Breast epithelium (tissue), 4 donors: Measurements from ENCODE around the gene TAF11L2. TPM values are rescaled to one million over a fixed set of nuclear protein-coding genes. Genes with fewer than 3 reads are reported as not detected.
"Not testable (repeated sequence)": the region's sequence is repeated elsewhere in the genome, so short reads cannot be mapped to it uniquely, and the experiment has no call there.

Source experiments
- DNase-seq, 2 donors: peaks; one replicate each; pipeline ENCODE4 v3.0.0-alpha.2; 2019; ENCODE audit warnings: low spot score in 2 of 2
- H3K27ac ChIP-seq, 2 donors: fragments of 200-600 bp; sonication (generic) in 1 of 2; one replicate each; pipeline ENCODE4 v1.5.1; 2016 to 2019; ENCODE audit warnings: mild to moderate bottlenecking in 1 of 2
- H3K27me3 ChIP-seq, 2 donors: fragments of 200-600 bp; sonication (generic) in 1 of 2; one replicate each; pipeline versions ENCODE4 v1.5.1 to v1.6.0; 2017 to 2019; ENCODE audit warnings: control low read depth in 1 of 2, mild to moderate bottlenecking in 1 of 2
- H3K36me3 ChIP-seq: fragments of 200-600 bp; one replicate; pipeline ENCODE4 v1.5.1; 2019
- H3K4me1 ChIP-seq, 2 donors: fragments of 200-600 bp; sonication (generic); one replicate each; pipeline ENCODE4 v1.5.1; 2016 to 2019; ENCODE audit warnings: control low read depth in 1 of 2
- H3K4me3 ChIP-seq, 3 donors: fragments of 200-600 bp; sonication (generic); 1 replicate in 2 of 3; 2 replicates in 1 of 3; pipeline ENCODE4 v1.5.1; 2016 to 2019; ENCODE audit warnings: mild to moderate bottlenecking in 3 of 3, moderate library complexity in 2 of 3
- H3K9me3 ChIP-seq, 2 donors: fragments of 200-600 bp; sonication (generic) in 1 of 2; one replicate each; pipeline ENCODE4 v1.5.1; 2016 to 2019; ENCODE audit warnings: control low read depth in 1 of 2
- POLR2A ChIP-seq: fragments of 450-650 bp; IDR thresholded peaks from one replicate; pipeline ENCODE4 v1.6.1; 2016; ENCODE audit warnings: antibody characterized with exemption, mild to moderate bottlenecking, moderate library complexity
- POLR2AphosphoS5 ChIP-seq, 3 donors: sonication (generic); formaldehyde crosslinking; IDR thresholded peaks; one replicate each; pipeline ENCODE4 v1.6.1; 2017; ENCODE audit warnings: antibody characterized with exemption in 3 of 3
- intact Hi-C: fragments of 100-400 bp; cut with DNase I; formaldehyde crosslinking; loops from one replicate; pipeline ENCODE4 v1.15.1; 2023; ENCODE audit warnings: low total_unique reads
- total RNA-seq, 3 donors: library from RNA; depleted of rRNA; stranded (reverse); fragments of >200 nt; gene quantifications; one replicate each; pipeline ENCODE4 v1.1.0, GENCODE V29; 2016
- TF ChIP-seq, protein P1 (sequence below), 3 donors: fragments of 450-650 bp; IDR thresholded peaks; one replicate each; pipeline ENCODE4 v1.5.1; 2016 to 2017; ENCODE audit warnings: antibody characterized with exemption in 3 of 3, mild to moderate bottlenecking in 3 of 3, moderate library complexity in 3 of 3

Gene TAF11L2
- total RNA-seq, 3 donors from 2014 or later, result not detected

DNA sequence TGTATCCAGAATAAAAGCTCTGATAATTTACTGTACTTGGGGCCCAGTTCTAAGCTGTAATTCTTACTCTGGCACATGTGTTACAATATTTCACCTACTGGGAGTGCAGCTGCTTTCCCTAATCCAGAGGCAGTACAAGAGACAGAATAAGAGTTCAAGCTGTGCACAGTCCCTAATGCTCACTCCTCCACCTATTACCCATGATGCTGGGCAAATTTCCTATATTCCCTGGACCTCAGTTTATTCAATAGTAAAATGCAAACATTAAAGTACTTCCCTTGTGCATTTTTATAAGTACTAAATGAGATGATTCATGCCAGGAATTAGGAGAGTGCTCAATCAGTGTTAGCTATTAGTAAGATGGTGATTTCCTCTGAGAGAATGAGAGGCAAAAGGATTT, 28.0 kb upstream of the TAF11L2 start:
- H3K27me3 ChIP-seq, result no peaks in the 10 kb centered on the region
- H3K4me1 ChIP-seq, result no peaks in the 10 kb centered on the region
- no peaks in the 10 kb centered on the region for H3K36me3 ChIP-seq
- intact Hi-C loops, result no loop called here
- no peak overlapping the region for H3K4me3 ChIP-seq
- H3K27ac ChIP-seq, result no peak overlapping the region
- no peaks in the 10 kb centered on the region for H3K9me3 ChIP-seq
- TF ChIP-seq POLR2AphosphoS5 (IDR thresholded peaks at IDR 0.05), result no peak
- TF ChIP-seq, protein P1, sequence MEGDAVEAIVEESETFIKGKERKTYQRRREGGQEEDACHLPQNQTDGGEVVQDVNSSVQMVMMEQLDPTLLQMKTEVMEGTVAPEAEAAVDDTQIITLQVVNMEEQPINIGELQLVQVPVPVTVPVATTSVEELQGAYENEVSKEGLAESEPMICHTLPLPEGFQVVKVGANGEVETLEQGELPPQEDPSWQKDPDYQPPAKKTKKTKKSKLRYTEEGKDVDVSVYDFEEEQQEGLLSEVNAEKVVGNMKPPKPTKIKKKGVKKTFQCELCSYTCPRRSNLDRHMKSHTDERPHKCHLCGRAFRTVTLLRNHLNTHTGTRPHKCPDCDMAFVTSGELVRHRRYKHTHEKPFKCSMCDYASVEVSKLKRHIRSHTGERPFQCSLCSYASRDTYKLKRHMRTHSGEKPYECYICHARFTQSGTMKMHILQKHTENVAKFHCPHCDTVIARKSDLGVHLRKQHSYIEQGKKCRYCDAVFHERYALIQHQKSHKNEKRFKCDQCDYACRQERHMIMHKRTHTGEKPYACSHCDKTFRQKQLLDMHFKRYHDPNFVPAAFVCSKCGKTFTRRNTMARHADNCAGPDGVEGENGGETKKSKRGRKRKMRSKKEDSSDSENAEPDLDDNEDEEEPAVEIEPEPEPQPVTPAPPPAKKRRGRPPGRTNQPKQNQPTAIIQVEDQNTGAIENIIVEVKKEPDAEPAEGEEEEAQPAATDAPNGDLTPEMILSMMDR (IDR thresholded peaks at IDR 0.05), result no peak
- no peak for TF ChIP-seq POLR2A
- no peak for DNase-seq

DNA sequence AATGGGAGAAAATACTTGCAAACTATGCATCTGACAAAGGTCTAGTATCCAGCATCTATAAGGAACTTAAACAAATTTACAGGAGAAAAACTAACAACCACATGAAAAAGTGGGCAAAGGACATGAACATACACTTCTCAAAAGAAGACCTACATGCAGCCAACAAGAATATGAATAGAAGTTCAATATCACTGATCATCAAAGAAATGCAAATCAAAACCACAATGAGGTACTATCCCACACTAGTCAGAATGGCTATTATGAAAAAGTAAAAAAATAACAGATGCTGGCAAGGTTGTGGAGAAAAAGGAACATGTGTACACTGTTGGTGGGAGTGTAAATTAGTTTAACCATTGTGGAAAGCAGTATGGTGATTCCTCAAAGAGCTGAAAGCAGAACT, 23.0 kb upstream of the TAF11L2 start:
- H3K4me1 ChIP-seq, H3K9me3 ChIP-seq, H3K27me3 ChIP-seq, H3K36me3 ChIP-seq, DNase-seq, H3K27ac ChIP-seq, H3K4me3 ChIP-seq, intact Hi-C loops: not testable (repeated sequence)

DNA sequence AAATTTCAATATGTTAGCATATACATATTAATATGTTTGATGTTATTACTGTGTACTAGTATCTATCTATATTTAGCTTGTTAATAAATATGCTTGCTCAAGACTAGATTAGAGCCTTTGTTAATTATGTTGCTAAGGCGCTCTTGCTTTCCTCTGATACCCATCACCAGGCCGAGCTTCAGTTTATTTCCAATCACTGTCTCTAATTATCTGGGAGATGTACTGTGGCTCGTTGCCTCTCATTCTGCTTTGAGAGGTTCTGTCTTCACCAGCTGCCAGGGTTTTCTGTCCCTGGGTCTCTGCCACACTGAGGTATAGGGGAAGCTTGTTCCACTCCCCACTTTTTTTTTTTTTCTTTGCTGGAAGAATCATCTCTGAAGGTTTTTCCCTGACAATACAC, 21.0 kb upstream of the TAF11L2 start:
- H3K4me1 ChIP-seq, result no peaks in the 10 kb centered on the region
- no peaks in the 10 kb centered on the region for H3K27me3 ChIP-seq
- DNase-seq, result no peak
- H3K36me3 ChIP-seq, result no peaks in the 10 kb centered on the region
- TF ChIP-seq, protein P1 (IDR thresholded peaks at IDR 0.05), result no peak
- no peak for TF ChIP-seq POLR2AphosphoS5 (IDR thresholded peaks at IDR 0.05)
- TF ChIP-seq POLR2A, result no peak
- H3K9me3 ChIP-seq, result no peaks in the 10 kb centered on the region
- no peak overlapping the region for H3K27ac ChIP-seq
- no peak overlapping the region for H3K4me3 ChIP-seq
- intact Hi-C loops, result no loop called here

DNA sequence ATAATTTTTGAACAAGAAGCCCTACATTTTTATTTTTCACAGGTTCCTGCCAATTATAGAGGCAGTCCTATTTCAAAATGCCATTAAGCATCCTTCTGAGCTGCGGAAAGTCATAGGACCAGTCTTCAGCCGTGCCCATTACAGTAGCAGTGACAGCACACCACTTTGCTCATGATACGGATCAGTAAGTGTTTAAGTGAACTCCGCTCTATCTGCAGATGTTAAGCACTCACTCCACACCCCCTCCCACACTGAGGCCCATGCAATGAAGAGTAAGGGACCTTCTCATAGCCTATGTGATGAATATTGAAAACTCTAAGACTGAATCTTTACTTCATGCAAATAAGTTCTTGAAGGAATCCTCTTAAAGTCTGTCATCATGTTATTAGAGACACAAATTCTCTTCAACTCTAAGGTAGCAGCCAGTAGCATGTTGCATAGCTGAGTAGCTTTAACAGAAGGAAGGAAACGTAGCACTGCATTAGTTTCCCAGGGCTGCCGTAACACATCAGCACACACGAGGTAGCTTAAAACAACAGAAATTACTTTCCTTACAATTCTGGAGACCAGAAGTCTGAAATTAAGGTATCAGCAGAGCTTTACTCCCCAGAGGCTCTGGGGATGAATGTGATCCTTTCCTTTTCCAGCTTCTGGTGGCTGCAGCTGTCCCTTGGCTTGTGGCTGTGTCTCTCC, 20.3 kb upstream of the TAF11L2 start:
- Histone ChIP-seq H3K4me3 (no peak overlapping the region), H3K27ac (no peak overlapping the region), H3K4me1 (no peaks in the 10 kb centered on the region), H3K9me3 (no peaks in the 10 kb centered on the region), H3K27me3 (no peaks in the 10 kb centered on the region), H3K36me3 (no peaks in the 10 kb centered on the region)
- no peak for DNase-seq
- intact Hi-C loops, result no loop called here
- no peak for TF ChIP-seq POLR2A
- no peak for TF ChIP-seq POLR2AphosphoS5 (IDR thresholded peaks at IDR 0.05)
- TF ChIP-seq, protein P1 (IDR thresholded peaks at IDR 0.05), result no peak

DNA sequence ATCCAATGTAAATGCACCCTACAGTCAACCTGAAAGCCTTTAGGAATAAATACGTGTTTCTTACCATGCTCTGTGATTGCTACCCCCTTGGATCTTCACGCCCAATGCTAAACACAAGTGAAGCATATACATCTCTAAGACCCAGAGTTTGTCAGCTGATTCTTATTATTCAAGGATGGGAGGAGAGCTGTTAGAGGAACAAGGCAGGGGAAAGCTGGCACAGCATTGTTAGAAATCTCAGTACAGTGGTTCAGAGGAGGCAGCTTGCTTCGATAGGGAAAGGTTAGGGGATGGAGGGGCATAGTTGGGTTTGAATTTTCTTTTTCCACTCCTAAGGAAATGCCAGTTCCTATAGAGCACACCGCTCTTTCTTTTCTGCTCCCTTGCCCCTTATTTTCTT, 16.7 kb upstream of the TAF11L2 start:
- H3K4me3 ChIP-seq, result no peak overlapping the region
- H3K9me3 ChIP-seq, result no peaks in the 10 kb centered on the region
- DNase-seq, result no peak
- no peak overlapping the region for H3K27ac ChIP-seq
- H3K4me1 ChIP-seq, result no peaks in the 10 kb centered on the region
- intact Hi-C loops, result no loop called here
- no peaks in the 10 kb centered on the region for H3K36me3 ChIP-seq
- TF ChIP-seq POLR2AphosphoS5 (IDR thresholded peaks at IDR 0.05) (no peak), POLR2A (no peak)
- TF ChIP-seq, protein P1 (IDR thresholded peaks at IDR 0.05), result no peak
- H3K27me3 ChIP-seq, result no peaks in the 10 kb centered on the region

DNA sequence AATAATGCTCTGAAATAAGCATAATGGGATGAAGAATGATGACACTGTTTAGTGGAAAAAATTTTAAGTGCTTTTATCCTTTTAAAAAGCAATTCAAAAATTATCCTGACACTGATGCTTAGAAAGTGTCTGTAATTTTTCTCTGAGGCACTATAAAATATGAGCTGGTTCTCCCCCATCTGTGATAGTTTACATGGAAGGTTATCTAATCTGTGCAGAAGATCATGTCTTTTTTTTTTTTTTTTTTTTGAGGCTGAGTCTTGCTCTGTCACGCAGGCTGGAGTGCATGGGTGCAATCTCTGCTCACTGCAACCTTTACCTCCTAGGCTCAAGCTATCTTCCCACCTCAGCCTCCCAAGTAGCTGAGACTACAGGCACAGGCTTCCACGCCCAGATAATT, 15.2 kb upstream of the TAF11L2 start:
- no peak overlapping the region for H3K27ac ChIP-seq
- intact Hi-C loops, result no loop called here

DNA sequence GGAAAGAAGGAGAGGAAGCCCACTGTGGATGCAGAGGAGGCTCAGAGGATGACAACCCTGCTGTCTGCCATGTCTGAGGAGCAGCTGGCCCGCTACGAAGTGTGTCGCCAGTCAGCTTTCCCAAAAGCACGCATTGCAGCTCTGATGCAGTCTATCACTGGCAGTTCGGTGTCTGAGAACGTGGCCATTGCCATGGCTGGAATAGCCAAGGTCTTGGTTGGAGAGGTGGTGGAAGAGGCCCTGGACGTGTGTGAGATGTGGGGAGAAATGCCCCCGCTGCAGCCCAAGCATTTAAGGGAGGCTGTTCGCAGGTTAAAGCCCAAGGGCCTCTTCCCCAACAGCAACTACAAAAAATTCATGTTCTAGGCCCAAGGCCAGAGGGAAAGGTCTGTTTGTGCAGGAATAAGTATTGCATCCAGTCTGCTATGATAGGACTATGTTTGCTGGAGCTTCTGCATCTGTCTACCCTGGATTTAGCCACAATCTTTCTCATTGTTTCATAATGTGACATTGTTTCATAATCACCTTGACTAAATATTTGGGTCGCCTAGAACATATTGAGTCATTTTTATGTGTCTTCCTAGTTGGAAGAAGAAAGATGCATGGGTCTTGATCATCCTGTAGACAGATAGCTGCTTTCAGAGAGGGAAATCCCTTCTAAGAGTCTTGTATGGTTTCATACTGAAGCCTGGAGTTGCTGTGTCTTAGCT, 11.4 kb upstream of the TAF11L2 start:
- H3K4me1 ChIP-seq, H3K4me3 ChIP-seq, H3K36me3 ChIP-seq, H3K27me3 ChIP-seq, DNase-seq, H3K27ac ChIP-seq, H3K9me3 ChIP-seq, intact Hi-C loops: not testable (repeated sequence)

More for the DNA sequence above, 15.2 kb upstream of the TAF11L2 start:
- Histone ChIP-seq H3K27me3 (no peaks in the 10 kb centered on the region), H3K4me3 (no peak overlapping the region), H3K36me3 (no peaks in the 10 kb centered on the region), H3K4me1 (no peaks in the 10 kb centered on the region), H3K9me3 (no peaks in the 10 kb centered on the region)
- DNase-seq, result no peak
- TF ChIP-seq, protein P1 (IDR thresholded peaks at IDR 0.05), result no peak
- TF ChIP-seq POLR2AphosphoS5 (IDR thresholded peaks at IDR 0.05), result no peak
- TF ChIP-seq POLR2A, result no peak
